Hepatocyte (in vitro differentiated cells): ENCODE results near the gene CACNA2D4. TPM values are rescaled to one million over a fixed set of nuclear protein-coding genes. Genes with fewer than 3 reads are reported as not detected.

ENCODE experiments used
- DNase-seq: peaks from one replicate; pipeline ENCODE4 v3.0.0-alpha.2; 2016; ENCODE audit warnings: low spot score
- H2AFZ ChIP-seq: fragments of 200-600 bp; sonication (generic); 2 replicates; pipeline ENCODE4 v1.6.0; 2016; ENCODE audit warnings: antibody characterized with exemption, mild to moderate bottlenecking
- H3K27ac ChIP-seq: fragments of 200-600 bp; sonication (generic); 2 replicates; pipeline ENCODE4 v1.5.1; 2016; ENCODE audit warnings: mild to moderate bottlenecking
- H3K27me3 ChIP-seq: fragments of 200-600 bp; sonication (generic); 2 replicates; pipeline ENCODE4 v1.6.1; 2016
- H3K36me3 ChIP-seq: fragments of 200-600 bp; sonication (generic); replicated peaks from 2 replicates; pipeline ENCODE4 v1.5.1; 2016; ENCODE audit warnings: low read depth; ENCODE audit not compliant: insufficient read depth
- H3K4me1 ChIP-seq: fragments of 200-600 bp; sonication (generic); 2 replicates; pipeline ENCODE4 v1.5.1; 2016; ENCODE audit warnings: mild to moderate bottlenecking, moderate library complexity; ENCODE audit not compliant: insufficient read depth
- H3K4me2 ChIP-seq: fragments of 200-600 bp; sonication (generic); 2 replicates; pipeline ENCODE4 v1.6.0; 2016
- H3K4me3 ChIP-seq: fragments of 200-600 bp; sonication (generic); 2 replicates; pipeline ENCODE4 v1.5.1; 2016; ENCODE audit warnings: mild to moderate bottlenecking
- H3K79me2 ChIP-seq: fragments of 200-600 bp; sonication (generic); 2 replicates; pipeline ENCODE4 v1.6.0; 2017; ENCODE audit warnings: mild to moderate bottlenecking
- H3K9me2 ChIP-seq: fragments of 200-600 bp; sonication (generic); replicated peaks from 2 replicates; pipeline ENCODE4 v1.6.0; 2017; ENCODE audit warnings: mild to moderate bottlenecking; ENCODE audit not compliant: insufficient read depth
- H3K9me3 ChIP-seq: fragments of 200-600 bp; sonication (generic); 2 replicates; pipeline ENCODE4 v1.5.1; 2016; ENCODE audit warnings: low read depth, mild to moderate bottlenecking
- H4K20me1 ChIP-seq: fragments of 200-600 bp; sonication (generic); 2 replicates; pipeline ENCODE4 v1.6.0; 2016; ENCODE audit warnings: mild to moderate bottlenecking; ENCODE audit not compliant: insufficient read depth, poor library complexity, severe bottlenecking
- CTCF ChIP-seq: fragments of 200-600 bp; sonication (generic); IDR thresholded peaks from 2 replicates; pipeline ENCODE4 v1.5.1; 2016; ENCODE audit warnings: antibody characterized with exemption, mild to moderate bottlenecking; ENCODE audit not compliant: poor library complexity
- EZH2 ChIP-seq: fragments of 200-600 bp; sonication (generic); IDR thresholded peaks from 2 replicates; pipeline ENCODE4 v1.6.1; 2016; ENCODE audit warnings: antibody characterized with exemption, mild to moderate bottlenecking, borderline replicate concordance
- EZH2phosphoT487 ChIP-seq: fragments of 200-600 bp; sonication (generic); IDR thresholded peaks from one replicate; pipeline ENCODE4 v1.6.1; 2018; ENCODE audit warnings: antibody characterized with exemption, mild to moderate bottlenecking, low read depth, moderate library complexity; ENCODE audit not compliant: unreplicated experiment, severe bottlenecking
- WGBS: methylation state at CpG from one replicate; pipeline ENCODE4 v1.1.6; 2016; ENCODE audit warnings: low lambda C conversion rate; ENCODE audit errors: missing lambda C conversion rate; 5-methylcytosine and 5-hydroxymethylcytosine counted together
- polyA plus RNA-seq: library from polyadenylated mRNA; unstranded; fragments of >200 nt; fragmentation: Nextera tagmentation; extraction: Ambion mirVana; gene quantifications from 2 replicates; pipeline ENCODE4 v1.2.1, GENCODE V29; 2016
- total RNA-seq: library from RNA; depleted of rRNA; stranded (reverse); fragments of >200 nt; gene quantifications from 2 replicates; pipeline ENCODE4 v1.2.3, GENCODE V29; 2014

The CACNA2D4 gene
- total and polyA plus RNA-seq, 2 experiments from 2014 or later, result 1.3 to 2.1 TPM

DNA sequence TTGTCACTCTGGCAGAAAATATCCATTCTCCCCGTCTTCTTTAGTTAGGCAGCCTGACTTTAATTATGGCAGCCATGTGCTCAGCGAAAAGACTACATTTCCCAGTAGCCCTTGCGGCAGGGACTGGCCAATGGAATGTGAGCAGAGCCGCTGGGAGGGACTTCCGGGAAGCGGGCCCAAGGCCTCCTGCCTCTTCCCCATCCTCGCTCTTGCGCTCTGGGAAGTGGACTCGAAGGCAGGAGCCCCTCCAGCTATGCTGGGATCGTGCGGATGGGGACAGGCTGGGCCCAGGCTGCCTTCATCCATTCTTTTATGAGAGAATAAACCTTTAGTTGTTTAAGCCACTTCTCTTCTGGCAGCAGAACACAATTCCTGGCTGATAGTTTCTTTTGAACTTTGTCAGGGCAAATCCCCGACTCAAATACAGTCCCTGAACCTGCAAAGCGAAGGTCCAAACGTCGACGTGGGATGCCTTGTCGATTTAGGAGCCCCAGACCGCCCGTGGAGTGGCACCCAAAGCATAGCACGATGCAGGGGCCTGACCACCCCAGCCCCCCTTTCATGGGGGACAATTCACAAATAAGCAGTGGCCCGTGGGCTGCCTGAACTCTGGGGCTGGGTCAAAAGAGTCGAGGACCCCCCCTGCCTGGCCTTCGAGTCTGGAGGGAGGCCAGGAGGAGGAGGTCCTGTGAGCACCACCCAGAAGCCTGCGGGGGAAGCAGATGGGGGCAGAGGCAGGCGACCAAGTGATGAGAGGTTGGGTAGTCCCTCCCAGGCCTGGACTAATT lies 113.7 kb downstream of the CACNA2D4 start:
- Histone ChIP-seq H4K20me1 (no peaks in the 10 kb centered on the region), H3K9me3 (no peaks in the 10 kb centered on the region), H3K27me3 (no peaks in the 10 kb centered on the region), H3K9me2 (no peaks in the 10 kb centered on the region), H2AFZ (peak overlapping the region; percentile 80), H3K36me3 (no peaks in the 10 kb centered on the region), H3K4me3 (no peak overlapping the region), H3K4me2 (peak overlapping the region; percentile 66), H3K4me1 (peaks cover 2% of the 10 kb centered on the region), H3K27ac (no peak overlapping the region), H3K79me2 (no peaks in the 10 kb centered on the region)
- WGBS, result 53% methylated on average over 25 of the region's 25 CpGs
- peak; percentile 94 for DNase-seq
- TF ChIP-seq EZH2 (no peak), EZH2phosphoT487 (no peak), CTCF (no peak)

GRCh38 chr12:1803736-1804135 lies 114.7 kb downstream of the CACNA2D4 start:
- Histone ChIP-seq H3K27ac (no peak overlapping the region), H3K4me1 (no peaks in the 10 kb centered on the region), H3K4me3 (no peak overlapping the region), H3K4me2 (no peak overlapping the region), H2AFZ (no peak overlapping the region), H3K36me3 (no peaks in the 10 kb centered on the region), H3K9me3 (no peaks in the 10 kb centered on the region), H4K20me1 (no peaks in the 10 kb centered on the region), H3K9me2 (no peaks in the 10 kb centered on the region), H3K27me3 (no peaks in the 10 kb centered on the region), H3K79me2 (no peaks in the 10 kb centered on the region)
- TF ChIP-seq EZH2 (no peak), EZH2phosphoT487 (no peak), CTCF (no peak)
- DNase-seq, result no peak
- 94% methylated on average over 7 of the region's 7 CpGs for WGBS

DNA sequence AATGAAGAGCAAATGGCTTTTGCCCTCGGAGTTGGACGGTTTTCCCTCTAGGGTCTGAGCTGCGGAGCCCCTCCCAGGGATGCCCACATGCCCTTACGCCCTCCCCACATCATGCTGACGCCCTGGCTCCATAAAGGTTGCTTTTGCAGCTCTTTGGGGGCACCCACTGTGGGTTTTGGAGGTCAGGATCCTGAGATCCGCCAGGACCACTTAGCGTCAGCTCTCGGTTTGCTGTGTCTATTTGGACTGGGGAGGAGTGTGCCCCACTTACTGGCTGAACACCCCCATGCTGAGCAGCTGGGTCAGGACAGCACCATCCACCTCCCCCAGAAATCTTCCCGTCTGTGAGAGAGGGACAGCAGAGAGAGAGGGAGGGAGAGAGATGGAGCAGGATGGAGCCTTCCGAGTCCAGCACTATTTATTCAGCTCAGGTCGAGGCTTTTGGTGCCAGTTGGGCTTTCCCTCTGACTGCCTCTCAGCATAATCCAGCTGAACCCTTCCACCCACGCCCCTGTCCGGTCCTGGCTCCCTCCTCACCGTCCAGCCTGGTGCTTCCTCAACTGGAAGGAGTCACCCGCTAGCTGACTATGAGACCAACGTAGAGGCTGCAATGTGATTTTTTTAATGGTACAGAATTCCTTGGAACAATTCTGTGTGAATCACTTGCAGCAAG lies 117.0 kb downstream of the CACNA2D4 start:
- Histone ChIP-seq H3K9me3 (no peaks in the 10 kb centered on the region), H3K79me2 (no peaks in the 10 kb centered on the region), H3K27me3 (no peaks in the 10 kb centered on the region), H3K9me2 (no peaks in the 10 kb centered on the region), H3K36me3 (no peaks in the 10 kb centered on the region), H3K4me2 (no peak overlapping the region), H2AFZ (no peak overlapping the region), H3K4me3 (no peak overlapping the region), H4K20me1 (no peaks in the 10 kb centered on the region), H3K4me1 (no peaks in the 10 kb centered on the region), H3K27ac (no peak overlapping the region)
- TF ChIP-seq CTCF, result no peak
- no peak for TF ChIP-seq EZH2phosphoT487
- TF ChIP-seq EZH2, result no peak
- WGBS, result 85% methylated on average over 16 of the region's 16 CpGs
- DNase-seq, result no peak
